H7 (cell line): ENCODE measurements around the gene POMGNT2. TPM values are rescaled to one million over a fixed set of nuclear protein-coding genes. Genes with fewer than 3 reads are reported as not detected.

Experiments
- DNase-seq: peaks from one replicate; pipeline ENCODE4 v3.0.0; 2012
- H3K27me3 ChIP-seq: 2 replicates; pipeline ENCODE4 v1.6.0; 2011; ENCODE audit warnings: mild to moderate bottlenecking, low read length; ENCODE audit not compliant: control insufficient read depth, insufficient read depth
- H3K36me3 ChIP-seq: replicated peaks from 2 replicates; pipeline ENCODE4 v1.5.1; 2011; ENCODE audit warnings: low read length; ENCODE audit not compliant: control insufficient read depth, insufficient read depth
- H3K4me3 ChIP-seq: 2 replicates; pipeline ENCODE4 v1.5.1; 2011; ENCODE audit warnings: low read depth, mild to moderate bottlenecking, control low read depth, low read length, moderate library complexity; ENCODE audit not compliant: insufficient read depth
- total RNA-seq: library from RNA; depleted of rRNA; stranded (reverse); fragments of >200 nt; shearing (Covaris generic); gene quantifications from 2 replicates; pipeline ENCODE4 v1.2.3, GENCODE V29; 2014

The POMGNT2 gene
- total RNA-seq, 1 experiment from 2014 or later = 22.8 TPM

DNA sequence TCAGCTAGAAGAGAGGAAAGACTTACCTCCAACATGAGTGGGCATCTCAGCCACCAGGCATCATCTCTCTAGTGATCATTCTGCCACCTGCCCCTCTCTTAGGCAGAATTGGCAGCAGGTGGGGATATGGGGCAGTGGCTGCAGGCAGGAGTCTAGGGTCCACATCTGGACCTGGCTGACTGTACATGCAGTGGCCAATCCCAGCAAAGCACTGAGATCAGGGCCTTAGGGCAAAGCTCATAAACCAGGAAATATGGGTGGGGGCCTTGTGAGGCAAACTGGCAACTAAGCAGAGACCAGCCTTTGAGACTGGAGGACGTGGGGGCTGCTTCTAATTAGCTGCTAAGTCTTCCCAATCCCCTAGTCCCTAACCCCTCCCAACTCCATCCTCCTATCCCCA is 12.9 kb downstream of the POMGNT2 start:
- Histone ChIP-seq H3K27me3 (no peaks in the 10 kb centered on the region), H3K4me3 (no peak overlapping the region), H3K36me3 (no peaks in the 10 kb centered on the region)
- DNase-seq = no peak

DNA sequence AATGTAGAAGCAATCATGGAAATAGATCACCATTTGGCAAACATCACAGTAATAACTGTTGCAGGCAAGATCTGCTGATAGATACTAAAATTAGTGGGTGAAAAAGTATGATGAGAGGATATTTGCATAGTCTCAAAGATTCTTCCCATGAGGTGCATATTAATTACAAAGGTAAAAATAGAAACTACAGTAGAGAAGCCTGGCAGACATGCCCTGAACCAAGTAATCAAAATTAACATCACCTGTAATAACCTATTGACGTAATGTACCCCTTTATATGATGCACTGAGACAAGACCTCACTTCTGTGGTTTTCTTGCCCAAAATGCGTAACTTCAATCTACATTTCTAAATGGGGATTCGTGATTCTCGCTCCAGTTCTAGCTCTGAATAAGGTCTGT is 14.4 kb downstream of the POMGNT2 start:
- DNase-seq = no peak
- H3K27me3 ChIP-seq = no peaks in the 10 kb centered on the region
- no peak overlapping the region for H3K4me3 ChIP-seq
- no peaks in the 10 kb centered on the region for H3K36me3 ChIP-seq

DNA sequence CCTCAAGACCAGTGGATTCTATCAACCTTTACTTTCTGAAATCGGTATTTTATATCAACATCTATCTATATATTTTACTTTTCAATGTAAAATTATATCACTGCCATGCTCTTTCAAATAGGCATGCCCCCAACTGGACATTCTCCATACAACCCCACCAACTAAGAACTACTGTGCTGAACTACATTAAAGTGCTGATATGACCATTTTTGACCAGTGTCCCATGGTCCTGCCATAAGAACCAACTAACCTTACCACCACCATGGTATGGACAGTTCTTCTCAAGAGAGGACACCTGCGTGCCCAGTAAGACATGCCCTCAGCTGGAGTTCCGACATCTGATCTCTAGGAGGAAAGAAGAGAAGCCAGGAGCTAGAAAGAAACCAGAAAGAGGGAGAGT is 15.6 kb downstream of the POMGNT2 start:
- H3K27me3 ChIP-seq = no peaks in the 10 kb centered on the region
- H3K4me3 ChIP-seq = no peak overlapping the region
- H3K36me3 ChIP-seq = no peaks in the 10 kb centered on the region
- DNase-seq = no peak

DNA sequence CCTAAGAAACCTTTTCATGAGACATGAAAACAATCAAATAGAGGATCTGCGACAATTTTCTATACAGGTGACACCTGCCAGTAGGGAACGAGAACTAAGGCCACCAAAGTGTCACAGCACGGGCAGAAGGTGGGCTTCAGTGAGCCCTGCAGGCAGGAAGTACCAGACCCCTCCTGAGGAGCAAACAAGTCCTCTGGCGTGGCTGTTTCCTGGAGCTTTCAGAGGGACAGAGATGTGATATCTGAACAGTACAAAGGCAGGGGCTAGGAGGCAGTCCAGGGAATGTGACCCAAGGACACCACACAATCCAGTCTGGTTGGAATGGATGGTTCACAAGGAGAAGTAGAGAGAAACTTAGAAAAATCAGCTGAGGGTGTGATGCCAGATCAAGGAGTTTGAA is 16.8 kb downstream of the POMGNT2 start:
- DNase-seq = no peak
- Histone ChIP-seq H3K27me3 (no peaks in the 10 kb centered on the region), H3K4me3 (no peak overlapping the region), H3K36me3 (no peaks in the 10 kb centered on the region)

DNA sequence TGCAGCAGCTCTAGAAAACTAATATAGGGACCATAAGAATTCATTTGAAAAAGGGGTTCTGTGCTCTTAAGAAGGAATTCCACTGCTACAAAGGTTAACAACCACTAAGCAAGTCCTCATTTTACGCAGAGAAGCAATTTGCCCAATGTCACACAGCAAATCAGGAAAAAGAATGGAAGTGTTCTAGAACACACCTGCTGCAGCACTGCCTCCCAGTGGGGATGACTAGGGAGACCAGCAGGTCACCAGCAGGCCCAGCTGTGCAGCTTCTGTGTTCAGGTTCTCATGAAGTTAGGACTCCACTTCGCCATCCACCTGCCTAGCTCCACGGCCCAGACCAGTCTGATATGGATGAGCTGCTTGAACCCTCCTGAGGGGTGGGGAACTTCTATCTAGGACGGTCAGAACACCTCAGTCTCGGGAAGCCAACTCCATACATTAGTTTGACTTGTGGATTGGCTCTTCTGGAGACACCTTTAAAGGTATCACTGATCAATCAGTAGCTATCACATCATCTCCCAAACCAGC is 18.6 kb downstream of the POMGNT2 start:
- no peaks in the 10 kb centered on the region for H3K27me3 ChIP-seq
- no peak overlapping the region for H3K4me3 ChIP-seq
- no peak for DNase-seq
- no peaks in the 10 kb centered on the region for H3K36me3 ChIP-seq

DNA sequence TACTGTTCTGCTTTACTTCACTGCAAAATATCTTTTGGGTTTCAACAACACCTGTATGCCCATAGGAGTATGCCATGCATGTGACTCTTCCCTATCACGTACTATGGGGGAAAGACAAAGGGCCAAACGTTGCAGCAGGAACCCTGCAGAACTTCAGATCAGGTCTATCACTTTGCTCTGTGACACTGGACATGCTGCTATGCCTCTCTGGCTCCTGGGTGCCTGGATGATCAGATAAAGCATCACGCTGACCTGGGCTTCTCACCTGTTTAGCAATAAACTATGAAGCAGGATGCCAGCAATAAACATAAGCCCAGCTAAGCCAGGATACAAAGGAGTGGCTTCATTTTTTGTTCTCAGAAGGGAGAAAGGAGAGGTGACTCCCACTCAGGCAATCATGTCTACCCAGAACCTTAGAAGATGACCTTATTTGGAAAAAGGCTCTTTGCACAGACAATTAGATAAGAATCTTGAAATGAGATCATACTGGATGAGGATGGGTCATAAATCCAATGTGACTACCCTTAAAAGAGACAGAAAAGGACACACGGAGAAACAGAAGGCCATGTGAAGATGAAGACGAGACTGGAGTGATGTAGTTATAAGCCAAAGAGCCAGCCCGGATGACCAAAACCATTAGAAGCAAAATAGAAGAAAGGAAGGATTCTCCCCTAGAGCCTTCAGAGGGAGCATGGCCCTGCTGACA is 19.3 kb downstream of the POMGNT2 start:
- no peak for DNase-seq
- H3K4me3 ChIP-seq = no peak overlapping the region
- no peaks in the 10 kb centered on the region for H3K36me3 ChIP-seq
- H3K27me3 ChIP-seq = no peaks in the 10 kb centered on the region

DNA sequence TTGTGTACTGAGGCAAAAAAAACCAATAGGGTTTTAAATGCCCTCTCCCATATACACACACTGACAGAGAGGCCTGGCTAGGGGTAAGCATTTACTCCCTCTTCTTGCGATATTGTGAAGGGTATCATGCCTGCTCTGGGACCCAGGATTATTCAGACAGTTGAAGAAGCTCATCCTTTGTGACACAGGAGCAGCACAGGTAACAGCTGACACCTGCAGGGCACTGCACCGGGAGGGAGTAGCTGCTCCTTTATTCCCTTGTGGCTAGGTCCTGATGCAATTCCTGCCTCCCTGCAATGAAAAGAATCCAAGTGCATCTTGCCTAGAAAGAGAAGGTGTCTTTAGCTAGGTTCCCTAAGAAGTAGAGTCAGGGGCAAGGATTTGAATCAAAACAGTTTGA is 23.4 kb downstream of the POMGNT2 start:
- Histone ChIP-seq H3K27me3 (no peaks in the 10 kb centered on the region), H3K36me3 (peaks cover 6% of the 10 kb centered on the region), H3K4me3 (no peak overlapping the region)
- no peak for DNase-seq

DNA sequence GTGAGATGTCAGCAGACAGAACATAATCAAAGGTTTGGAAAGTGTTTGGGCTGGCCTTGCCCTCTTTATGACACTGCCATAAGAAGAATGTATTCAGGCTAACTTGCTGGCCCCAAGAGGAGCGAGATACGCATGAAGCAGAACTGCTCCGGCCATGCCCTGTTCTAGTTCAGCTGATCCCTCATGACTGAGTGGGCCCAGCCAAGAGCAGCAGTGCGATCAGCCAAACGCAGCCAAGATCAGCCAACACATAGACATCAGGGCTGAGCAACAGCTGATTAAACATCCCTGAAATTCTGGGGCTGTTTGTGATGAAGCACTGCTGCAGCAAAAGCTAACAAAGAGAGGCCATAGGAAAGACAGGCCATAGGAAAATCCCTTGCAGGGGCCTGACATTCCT is 24.1 kb downstream of the POMGNT2 start:
- peaks cover 6% of the 10 kb centered on the region for H3K36me3 ChIP-seq
- DNase-seq = no peak

DNA sequence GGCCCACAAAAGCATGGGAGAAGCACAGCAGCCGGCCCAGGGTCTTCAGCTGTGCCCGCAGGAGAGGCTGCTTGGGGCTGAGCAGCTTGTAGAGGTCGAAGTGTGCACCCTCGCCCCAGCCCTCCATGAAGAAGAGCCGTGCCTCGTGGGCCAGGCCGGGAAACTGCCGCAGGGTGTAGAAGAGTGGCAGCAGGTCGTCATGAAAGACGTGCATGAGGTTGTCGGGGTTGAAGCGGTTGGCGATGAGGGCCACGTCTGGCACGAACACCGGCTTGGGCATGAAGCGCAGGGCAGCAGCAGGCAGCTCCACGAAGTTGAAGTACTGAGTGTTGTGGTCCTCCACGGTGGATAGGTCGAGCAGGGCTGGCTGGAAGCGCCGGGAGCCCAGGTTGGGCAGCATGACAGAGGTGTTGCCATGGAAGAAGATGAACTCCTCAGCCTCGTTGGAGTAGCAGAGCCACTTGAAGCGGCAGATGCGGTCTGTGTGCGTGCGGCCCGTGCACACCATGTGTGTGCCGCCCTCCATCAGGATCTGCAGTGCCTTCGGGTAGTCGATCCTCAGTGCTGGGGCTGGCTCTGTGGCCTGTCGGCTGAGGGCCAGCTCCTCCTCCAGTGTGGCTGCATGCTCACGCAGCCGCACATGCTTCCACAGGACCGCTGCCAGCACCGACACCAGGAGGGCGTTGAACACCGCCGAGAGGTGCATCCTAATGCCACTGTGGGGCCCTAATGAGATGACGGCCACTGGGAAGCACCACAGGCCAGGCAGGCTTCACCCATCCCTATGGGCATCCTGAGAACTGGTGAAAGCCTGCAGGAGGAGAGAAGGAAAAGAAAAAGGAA is 24.9 kb downstream of the POMGNT2 start:
- no peaks in the 10 kb centered on the region for H3K27me3 ChIP-seq
- no peak for DNase-seq
- H3K4me3 ChIP-seq = no peak overlapping the region
- peaks cover 6% of the 10 kb centered on the region for H3K36me3 ChIP-seq

More for the DNA sequence above, 24.1 kb downstream of the POMGNT2 start:
- no peaks in the 10 kb centered on the region for H3K27me3 ChIP-seq
- H3K4me3 ChIP-seq = no peak overlapping the region

DNA sequence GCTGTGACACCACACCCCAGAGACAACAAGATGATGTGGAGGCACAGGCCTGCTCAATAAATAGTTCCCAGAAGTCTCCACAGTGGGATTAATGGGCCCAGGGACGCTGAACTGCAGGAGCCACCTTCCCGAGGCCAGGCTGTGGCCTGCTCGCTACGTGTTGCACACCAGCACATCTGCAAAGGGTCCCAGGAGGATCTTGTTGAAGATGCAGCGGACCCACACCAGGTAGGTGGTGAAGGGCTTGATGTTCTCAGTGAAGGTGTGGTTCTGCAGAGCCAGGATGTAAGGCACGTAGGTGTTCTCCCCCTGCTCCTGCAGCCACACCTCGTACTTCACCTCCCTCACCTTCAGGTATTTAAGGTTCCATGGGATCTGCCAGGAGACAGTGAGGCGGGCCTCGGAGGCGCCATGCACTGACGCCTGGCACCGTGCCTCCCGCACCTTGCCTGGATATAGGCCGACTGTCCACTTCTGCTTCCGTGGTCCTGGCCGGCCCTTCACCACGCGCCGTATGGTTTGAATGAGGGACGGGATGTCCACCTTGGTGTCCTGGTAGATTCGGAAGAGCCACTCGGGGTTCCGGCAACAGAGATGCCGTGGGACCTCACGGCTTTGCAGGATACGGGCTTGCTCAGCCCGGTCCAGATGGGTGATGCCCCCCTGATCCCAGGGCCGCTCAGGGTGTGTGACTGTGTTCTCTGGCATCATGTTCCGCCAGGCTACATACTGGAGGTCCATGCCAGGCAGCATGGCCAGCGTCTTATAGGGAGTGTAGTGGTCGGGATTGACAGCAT is 26.1 kb downstream of the POMGNT2 start:
- H3K4me3 ChIP-seq = no peak overlapping the region
- no peaks in the 10 kb centered on the region for H3K27me3 ChIP-seq
- DNase-seq = no peak
- peaks cover 6% of the 10 kb centered on the region for H3K36me3 ChIP-seq

DNA sequence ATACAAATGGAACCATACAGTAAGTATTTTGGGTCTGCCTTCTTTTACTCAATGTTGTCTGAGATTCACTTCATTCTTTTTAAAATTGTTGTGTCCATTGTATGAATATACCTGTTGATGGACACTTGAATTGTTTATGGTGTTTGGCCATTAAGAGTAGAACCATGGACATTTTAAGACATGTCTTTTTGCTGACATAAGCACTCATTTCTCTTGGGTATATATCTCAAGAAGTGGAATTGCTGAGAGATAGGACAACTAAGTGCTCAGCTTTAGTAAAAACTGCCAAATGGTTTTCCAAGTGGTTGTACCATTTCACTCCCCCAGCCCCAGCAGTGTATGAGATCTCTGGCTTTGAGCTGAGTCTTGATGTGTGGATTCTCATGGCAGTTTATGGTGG is 28.2 kb downstream of the POMGNT2 start:
- H3K4me3 ChIP-seq = no peak overlapping the region
- no peaks in the 10 kb centered on the region for H3K27me3 ChIP-seq
- peaks cover 6% of the 10 kb centered on the region for H3K36me3 ChIP-seq
- no peak for DNase-seq

DNA sequence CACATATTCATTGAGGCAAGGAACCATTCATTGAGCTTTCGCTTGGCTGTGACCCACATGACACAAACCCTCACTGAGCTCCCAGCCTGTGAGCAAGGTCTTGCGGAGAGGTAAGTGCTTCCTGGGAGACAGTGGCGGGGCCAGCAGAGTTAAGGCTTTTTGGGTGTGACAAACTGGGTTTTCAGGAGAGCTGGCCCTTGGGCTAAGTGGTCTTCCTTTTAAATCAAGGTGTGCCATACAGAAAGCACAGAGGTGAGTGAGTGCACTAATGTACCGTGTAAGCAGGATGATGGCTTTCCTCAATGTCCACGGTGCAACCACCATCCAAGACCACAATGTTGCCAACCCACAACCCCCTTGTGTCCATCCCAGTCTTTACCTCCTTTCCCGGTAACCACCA is 28.6 kb downstream of the POMGNT2 start:
- Histone ChIP-seq H3K4me3 (no peak overlapping the region), H3K36me3 (peaks cover 6% of the 10 kb centered on the region), H3K27me3 (no peaks in the 10 kb centered on the region)
- no peak for DNase-seq

DNA sequence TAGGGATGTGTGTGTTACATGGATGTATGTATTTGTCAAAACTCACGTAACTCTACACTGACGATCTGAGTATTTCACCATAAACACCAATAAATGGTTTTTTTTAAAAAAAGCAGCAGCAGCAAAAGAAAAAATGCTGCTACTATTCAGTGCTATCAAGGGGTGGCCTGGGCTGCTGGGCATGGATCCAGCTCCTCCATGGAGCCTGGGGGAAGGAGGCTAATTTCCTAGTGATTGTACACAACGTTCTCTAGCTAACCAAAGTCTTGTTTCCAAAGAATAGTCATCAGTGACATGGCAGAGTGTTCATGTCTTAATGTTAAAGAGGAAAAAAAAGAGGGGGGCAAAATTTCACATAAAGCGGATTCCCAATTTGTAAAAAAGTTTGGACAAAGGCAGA is 29.0 kb downstream of the POMGNT2 start:
- no peaks in the 10 kb centered on the region for H3K27me3 ChIP-seq
- H3K36me3 ChIP-seq = peaks cover 6% of the 10 kb centered on the region
- no peak overlapping the region for H3K4me3 ChIP-seq
- DNase-seq = no peak

DNA sequence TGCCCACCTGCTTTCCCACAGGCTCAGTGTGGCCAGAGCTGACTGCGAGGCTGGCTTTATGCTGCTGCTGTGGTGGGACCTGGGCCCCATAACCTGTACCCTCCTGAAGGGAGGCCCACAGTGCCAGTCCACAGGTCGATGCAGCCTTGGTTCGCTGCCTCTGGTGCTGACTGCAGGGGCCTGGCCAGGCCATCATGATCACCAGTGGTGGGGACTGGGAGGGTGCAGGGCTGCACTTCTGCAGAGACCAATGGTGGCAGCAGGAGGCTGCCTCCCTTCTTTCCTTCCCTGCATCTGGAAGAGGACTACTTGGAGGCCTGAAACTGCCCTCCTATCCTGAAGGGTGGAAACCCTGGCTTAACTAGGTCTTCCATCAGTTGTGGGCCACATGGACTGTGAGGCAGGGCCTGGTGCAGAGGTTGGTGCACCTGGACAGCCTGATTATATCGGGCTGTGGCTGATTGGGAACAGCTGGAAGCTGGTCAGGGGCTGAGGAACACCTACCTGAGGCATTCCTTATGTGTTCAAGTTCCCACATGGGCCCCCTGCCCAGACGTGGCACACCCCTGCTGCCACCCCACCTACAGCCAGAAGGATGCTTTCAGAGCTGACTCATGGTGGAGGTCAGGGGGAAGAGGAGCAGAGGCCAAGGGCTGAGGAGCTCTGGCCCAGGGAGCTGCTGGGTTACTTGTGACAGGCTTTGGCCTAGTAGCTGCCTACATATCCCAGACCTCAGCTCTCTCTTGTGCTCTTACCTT is 29.8 kb downstream of the POMGNT2 start:
- Histone ChIP-seq H3K36me3 (peaks cover 6% of the 10 kb centered on the region), H3K27me3 (no peaks in the 10 kb centered on the region), H3K4me3 (no peak overlapping the region)
- no peak for DNase-seq
